Stomach (tissue), 4 donors: Measurements from ENCODE around the gene AK5.

Experiments
- CTCF ChIP-seq, 7 experiments: fragments of 450-650 bp in 4 of 7; fragments of 200-600 bp in 3 of 7; sonication (generic) in 3 of 7; IDR thresholded peaks; one replicate each; pipeline ENCODE4 v1.5.1; 2016 to 2019; ENCODE audit warnings: antibody characterized with exemption in 7 of 7, control low read depth in 2 of 7, mild to moderate bottlenecking in 1 of 7
- EP300 ChIP-seq: sonication (generic); formaldehyde crosslinking; IDR thresholded peaks from one replicate; pipeline ENCODE4 v1.6.1; 2017; ENCODE audit warnings: antibody characterized with exemption
- POLR2A ChIP-seq, 4 donors: fragments of 450-650 bp; IDR thresholded peaks; one replicate each; pipeline ENCODE4 v1.6.1; 2016; ENCODE audit warnings: antibody characterized with exemption in 4 of 4, control low read depth in 2 of 4, mild to moderate bottlenecking in 1 of 4, moderate library complexity in 1 of 4

- TF ChIP-seq CTCF (IDR thresholded peaks at IDR 0.05): no peak
- no peak for TF ChIP-seq EP300
- no peak for TF ChIP-seq POLR2A (IDR thresholded peaks at IDR 0.05)
Observed at GRCh38 chr1:77290576-77290975, 8.8 kb downstream of the AK5 start.
